Upper lobe of right lung (tissue), 1 donor: ENCODE data around the gene PSMG2. TPM values are rescaled to one million over a fixed set of nuclear protein-coding genes. Genes with fewer than 3 reads are reported as not detected.

Experiments
- ATAC-seq: fragments of 200-7000 bp; cut with Tn5 transposase; one replicate; pipeline ENCODE4 v1.9.1; 2020; ENCODE audit warnings: mild to moderate bottlenecking, moderate library complexity
- DNase-seq: peaks from one replicate; pipeline ENCODE4 v3.0.0-alpha.2; 2020
- H3K27ac ChIP-seq: fragments of 200-600 bp; one replicate; pipeline ENCODE4 v1.8.0; 2022
- H3K27me3 ChIP-seq: fragments of 200-600 bp; one replicate; pipeline ENCODE4 v1.8.0; 2022; ENCODE audit warnings: mild to moderate bottlenecking
- H3K36me3 ChIP-seq: fragments of 200-600 bp; one replicate; pipeline ENCODE4 v1.8.0; 2022
- H3K4me1 ChIP-seq: fragments of 200-600 bp; one replicate; pipeline ENCODE4 v1.8.0; 2022
- H3K4me3 ChIP-seq: fragments of 200-600 bp; one replicate; pipeline ENCODE4 v1.8.0; 2022; ENCODE audit warnings: mild to moderate bottlenecking
- H3K9me3 ChIP-seq: fragments of 200-600 bp; one replicate; pipeline ENCODE4 v1.8.0; 2022
- CTCF ChIP-seq: fragments of 200-600 bp; IDR thresholded peaks from one replicate; pipeline ENCODE4 v1.8.0; 2022; ENCODE audit warnings: antibody characterized with exemption
- intact Hi-C: fragments of 100-400 bp; cut with DNase I; formaldehyde crosslinking; loops from one replicate; pipeline ENCODE4 v1.11.0; 2022
- long read RNA-seq: library from polyadenylated mRNA; unstranded; transcript quantifications from one replicate; pipeline ENCODE4 v2.0.0, GENCODE V29; 2021
- total RNA-seq: library from RNA; stranded (reverse); fragmentation: NEBNext Ultra II Directional; extraction: Animal tissue kit (Norgen Biotek cat#: 25700); gene quantifications from one replicate; pipeline ENCODE4 v1.2.1, GENCODE V29; 2021
- donor health status: DM: no; HTN: yes; CAD: no; lungs with severe emphysema.

PSMG2 gene
- 60.5 TPM for total RNA-seq
- long read RNA-seq, transcript PSMG2-201 (7 exons, 1,686 nt): major isoform, 59 of 67 reads
- long read RNA-seq, partial matches to known transcripts: 3 of 67 reads
- long read RNA-seq, other reads (novel, unspliced or antisense): 4 of 67 reads

- DNase-seq (peak; percentile 96), ATAC-seq (peak; percentile 96)
- Histone ChIP-seq H3K36me3 (peaks cover 34% of the 10 kb centered on the region), H3K27ac (peak within 1 kb of the TSS; percentile 98), H3K4me1 (peaks cover 32% of the 10 kb centered on the region), H3K9me3 (no peaks in the 10 kb centered on the region), H3K27me3 (no peaks in the 10 kb centered on the region), H3K4me3 (peak within 1 kb of the TSS; percentile 81)
- no peak for TF ChIP-seq CTCF
- intact Hi-C loops: no loop called here
Measured at GRCh38 chr18:12702221-12703095, at the start of gene PSMG2, which contains the start of gene CEP76. PSMG2 (plus strand) TSS chr18:12703042; CDS start chr18:12703108, 66 bp downstream. CEP76 (minus strand) TSS chr18:12702723; CDS start chr18:12702548, 175 bp downstream.

GRCh38 chr18:12654971-12655370 is 47.9 kb upstream of the PSMG2 start:
- H3K36me3 ChIP-seq: no peaks in the 10 kb centered on the region
- DNase-seq (no peak), ATAC-seq (no peak)
- no peak overlapping the region for H3K27ac ChIP-seq
- H3K9me3 ChIP-seq: no peaks in the 10 kb centered on the region
- intact Hi-C loops: no loop called here
- H3K27me3 ChIP-seq: no peaks in the 10 kb centered on the region
- H3K4me3 ChIP-seq: no peak overlapping the region
- H3K4me1 ChIP-seq: peaks cover 30% of the 10 kb centered on the region
- no peak for TF ChIP-seq CTCF

GRCh38 chr18:12656605-12656937 is 46.3 kb upstream of the PSMG2 start:
- Histone ChIP-seq H3K4me1 (peaks cover 30% of the 10 kb centered on the region), H3K27me3 (no peaks in the 10 kb centered on the region), H3K36me3 (no peaks in the 10 kb centered on the region), H3K4me3 (peak overlapping the region; percentile 78), H3K9me3 (no peaks in the 10 kb centered on the region), H3K27ac (peak overlapping the region; percentile 92)
- DNase-seq (no peak), ATAC-seq (no peak)
- no peak for TF ChIP-seq CTCF
- intact Hi-C loops: no loop called here

- peak overlapping the region; percentile 92 for H3K27ac ChIP-seq
- H3K4me1 ChIP-seq: peaks cover 30% of the 10 kb centered on the region
- TF ChIP-seq CTCF: no peak
- intact Hi-C loops: no loop called here
- no peaks in the 10 kb centered on the region for H3K9me3 ChIP-seq
- no peaks in the 10 kb centered on the region for H3K36me3 ChIP-seq
- no peaks in the 10 kb centered on the region for H3K27me3 ChIP-seq
- ATAC-seq (peak; percentile 67), DNase-seq (peak; percentile 81)
- peak overlapping the region; percentile 78 for H3K4me3 ChIP-seq
Measured at GRCh38 chr18:12656938-12657683, 45.7 kb upstream of the PSMG2 start.

GRCh38 chr18:12657684-12658425 is 45.0 kb upstream of the PSMG2 start, which contains the start of gene SPIRE1:
SPIRE1 (minus strand) TSS chr18:12658107; CDS start chr18:12657866, 241 bp downstream.
- H3K27ac ChIP-seq: peak within 1 kb of the TSS; percentile 92
- H3K36me3 ChIP-seq: no peaks in the 10 kb centered on the region
- H3K9me3 ChIP-seq: no peaks in the 10 kb centered on the region
- no peaks in the 10 kb centered on the region for H3K27me3 ChIP-seq
- peaks cover 25% of the 10 kb centered on the region for H3K4me1 ChIP-seq
- no peak for TF ChIP-seq CTCF
- ATAC-seq: peak; percentile 94
- intact Hi-C loops: no loop called here
- peak within 1 kb of the TSS; percentile 78 for H3K4me3 ChIP-seq
- DNase-seq: peak; percentile 93
